A549 treated with AZD9567 at 1 μM for 4 hours (cell line): ENCODE results near the gene GH1. TPM values are rescaled to one million over a fixed set of nuclear protein-coding genes. Genes with fewer than 3 reads are reported as not detected.

Experiments used
- total RNA-seq: library from RNA; stranded (reverse); fragments of 200-300 nt; extraction: Qiagen RNA extraction; gene quantifications from 5 replicates; pipeline ENCODE4 v1.2.3, GENCODE V29; 2022; ENCODE audit not compliant: insufficient read depth

Gene GH1
- total RNA-seq: not detected in 5 replicates

DNA sequence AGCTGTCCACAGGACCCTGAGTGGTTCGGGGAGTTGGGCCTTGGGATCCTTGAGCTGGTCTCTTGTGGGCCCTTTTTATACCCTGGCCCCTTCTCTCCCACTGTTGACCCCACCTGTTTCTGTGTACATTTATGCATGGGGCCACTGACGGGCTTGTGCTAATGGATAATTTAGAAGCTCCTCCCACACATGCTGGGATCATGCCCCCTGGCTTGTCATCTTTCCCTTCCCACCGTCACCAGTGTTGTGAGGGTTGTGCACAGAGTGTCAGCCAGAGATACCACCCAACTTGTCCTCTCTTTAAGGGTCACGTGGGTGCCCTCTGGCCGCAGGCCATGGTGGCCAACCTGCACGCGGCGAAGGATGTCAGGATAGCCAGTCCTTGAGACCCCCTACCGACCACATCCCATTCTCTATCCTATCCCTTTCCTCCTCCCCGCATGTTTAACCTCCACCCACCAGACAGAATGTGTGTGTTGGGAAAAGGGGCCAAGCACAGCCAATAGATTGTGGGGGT, at the start of gene GH1:
Gene GH1, minus strand, starts transcription at position 51 of the 517 bp plus-strand sequence. CDS start 63 bp downstream, outside the sequence.

GRCh38 chr17:63931981-63932561, 13.4 kb upstream of the GH1 start, which contains the start of gene CD79B:
Gene CD79B (minus strand): TSS chr17:63932331. CDS start chr17:63932261, 70 bp downstream.

DNA sequence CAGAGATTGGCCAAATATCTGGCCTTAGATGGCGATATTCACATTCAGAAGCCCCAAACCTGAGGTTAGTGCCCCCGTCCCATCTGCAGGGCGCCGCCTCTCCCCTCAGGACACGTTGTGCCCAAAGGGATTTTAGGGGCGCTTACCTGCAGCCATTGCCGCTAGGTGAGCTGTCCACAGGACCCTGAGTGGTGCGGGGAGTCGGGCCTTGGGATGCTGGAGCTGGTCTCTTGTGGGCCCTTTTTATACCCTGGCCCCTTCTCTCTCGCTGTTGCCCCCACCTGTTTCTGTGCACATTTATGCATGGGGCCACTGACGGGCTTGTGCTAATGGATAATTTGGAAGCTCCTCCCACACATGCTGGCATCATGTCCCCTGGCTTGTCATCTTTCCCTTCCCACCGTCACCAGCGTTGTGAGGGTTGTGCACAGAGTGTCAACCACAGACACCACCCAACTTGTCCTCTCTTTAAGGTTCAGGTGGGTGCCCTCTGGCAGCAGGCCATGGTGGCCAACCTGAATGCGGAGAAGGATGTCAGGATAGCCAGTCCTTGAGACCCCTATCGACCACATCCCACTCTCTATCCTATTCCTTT, 7.5 kb downstream of the GH1 start, which contains the start of gene CSHL1:
Gene CSHL1, minus strand, starts transcription at position 218 of the 595 bp plus-strand sequence. Its CDS starts 62 bp downstream, at position 156.

DNA sequence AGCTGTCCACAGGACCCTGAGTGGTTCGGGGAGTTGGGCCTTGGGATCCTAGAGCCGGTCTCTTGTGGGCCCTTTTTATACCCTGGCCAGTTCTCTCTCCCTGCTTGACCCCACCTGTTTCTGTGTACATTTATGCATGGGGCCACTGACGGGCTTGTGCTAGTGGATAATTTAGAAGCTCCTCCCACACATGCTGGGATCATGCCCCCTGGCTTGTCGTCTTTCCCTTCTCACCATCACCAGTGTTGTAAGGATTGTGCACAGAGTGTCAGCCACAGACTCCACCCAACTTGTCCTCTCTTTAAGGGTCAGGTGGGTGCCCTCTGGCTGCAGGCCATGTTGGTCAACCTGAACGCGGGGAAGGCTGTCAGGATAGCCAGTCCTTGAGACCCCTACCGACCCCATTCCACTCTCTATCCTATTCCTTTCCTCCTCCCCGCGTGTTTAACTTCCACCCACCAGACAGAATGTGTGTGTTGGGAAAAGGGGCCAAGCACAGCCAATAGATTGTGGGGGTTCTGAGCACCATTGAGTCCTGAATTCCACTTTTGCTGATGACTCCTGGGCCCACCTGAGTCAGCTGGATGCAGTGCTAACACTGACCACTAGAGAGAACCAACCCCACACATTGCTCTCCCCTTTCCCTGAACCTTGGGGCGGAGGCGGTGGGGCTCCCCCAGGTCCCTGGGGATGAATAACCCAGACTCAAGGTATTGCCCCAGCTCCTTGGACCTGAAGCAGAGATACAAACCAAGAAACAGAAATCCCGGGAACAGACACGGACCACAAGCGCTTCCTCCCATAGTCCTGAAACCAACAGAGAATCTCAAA, 21.9 kb downstream of the GH1 start, which contains the start of gene CSH1:
Gene CSH1, minus strand, starts transcription at position 51 of the 831 bp plus-strand sequence. CDS start 63 bp downstream, outside the sequence.

DNA sequence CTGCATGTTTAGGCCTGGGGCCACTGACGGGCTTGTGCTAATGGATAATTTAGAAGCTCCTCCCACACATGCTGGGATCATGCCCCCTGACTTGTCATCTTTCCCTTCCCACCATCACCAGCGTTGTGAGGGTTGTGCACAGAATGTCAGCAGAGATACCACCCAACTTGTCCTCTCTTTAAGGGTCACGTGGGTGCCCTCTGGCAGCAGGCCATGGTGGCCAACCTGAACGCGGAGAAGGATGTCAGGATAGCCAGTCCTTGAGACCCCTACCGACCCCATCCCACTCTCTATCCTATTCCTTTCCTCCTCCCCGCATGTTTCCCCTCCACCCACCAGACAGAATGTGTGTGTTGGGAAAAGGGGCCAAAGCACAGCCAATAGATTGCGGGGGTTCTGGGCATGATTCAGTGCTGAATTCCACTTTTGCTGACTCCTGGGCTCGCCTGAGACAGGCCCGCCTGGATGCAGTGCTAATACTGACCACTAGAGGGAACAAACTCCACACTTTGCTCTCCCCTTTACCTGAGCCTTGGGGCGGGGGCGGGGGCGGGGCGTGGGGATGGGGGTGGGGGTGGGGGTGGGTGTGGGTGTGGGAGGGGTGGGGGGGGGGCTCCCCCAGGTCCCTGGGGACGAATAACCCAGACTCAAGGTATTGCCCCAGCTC, 36.6 kb downstream of the GH1 start, which contains the start of gene GH2:
Gene GH2, minus strand, starts transcription at position 10 of the 667 bp plus-strand sequence. CDS start 143 bp downstream, outside the sequence.

DNA sequence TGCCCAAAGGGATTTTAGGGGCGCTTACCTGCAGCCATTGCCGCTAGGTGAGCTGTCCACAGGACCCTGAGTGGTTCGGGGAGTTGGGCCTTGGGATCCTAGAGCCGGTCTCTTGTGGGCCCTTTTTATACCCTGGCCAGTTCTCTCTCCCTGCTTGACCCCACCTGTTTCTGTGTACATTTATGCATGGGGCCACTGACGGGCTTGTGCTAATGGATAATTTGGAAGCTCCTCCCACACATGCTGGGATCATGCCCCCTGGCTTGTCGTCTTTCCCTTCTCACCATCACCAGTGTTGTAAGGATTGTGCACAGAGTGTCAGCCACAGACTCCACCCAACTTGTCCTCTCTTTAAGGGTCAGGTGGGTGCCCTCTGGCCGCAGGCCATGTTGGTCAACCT, 45.1 kb downstream of the GH1 start, which contains the start of gene CSH2:
Gene CSH2, minus strand, starts transcription at position 101 of the 400 bp plus-strand sequence. Its CDS starts 63 bp downstream, at position 38.

Other genes with a start within 250 kb of the GH1 start
- 6.7 to 13.6 TPM (median 11.1 TPM) in 5 replicates for gene LIMD2, start 218.7 kb downstream of the GH1 start, total RNA-seq
- gene STRADA, start 177.0 kb downstream of the GH1 start, total RNA-seq: 24.9 to 29.3 TPM (median 26.4 TPM) in 5 replicates
- 93.5 to 137 TPM (median 99.5 TPM) in 5 replicates for gene CCDC47, start 145.2 kb downstream of the GH1 start, total RNA-seq
- gene DDX42, start 144.7 kb downstream of the GH1 start, total RNA-seq: 96.9 to 111 TPM (median 100 TPM) in 5 replicates
- 202 to 232 TPM (median 220 TPM) in 5 replicates for gene PSMC5, start 91.4 kb downstream of the GH1 start, total RNA-seq
- gene FTSJ3, start 91.2 kb downstream of the GH1 start, total RNA-seq: 50.6 to 85.0 TPM (median 56.6 TPM) in 5 replicates
- gene SMARCD2, start 76.2 kb downstream of the GH1 start, total RNA-seq: 53.2 to 61.5 TPM (median 57.0 TPM) in 5 replicates
- not detected in 5 replicates for gene CSH2, start 45.2 kb downstream of the GH1 start, total RNA-seq
- gene GH2, start 36.9 kb downstream of the GH1 start, total RNA-seq: not detected in 5 replicates
- gene CSH1, start 22.3 kb downstream of the GH1 start, total RNA-seq: not detected in 5 replicates
- gene CSHL1, start 7.6 kb downstream of the GH1 start, total RNA-seq: not detected in 5 replicates
- 0.07 TPM in 2 of 5 replicates, not detected in the others for gene CD79B, start 13.5 kb upstream of the GH1 start, total RNA-seq
- 0.02 to 0.03 TPM (median 0.02 TPM) in 3 of 5 replicates, not detected in the others for gene SCN4A, start 54.1 kb upstream of the GH1 start, total RNA-seq
- gene PRR29, start 79.5 kb upstream of the GH1 start, total RNA-seq: 0.48 to 0.71 TPM (median 0.56 TPM) in 4 of 5 replicates, not detected in the other
- 0.08 to 0.09 TPM in 2 of 5 replicates, not detected in the others for gene ICAM2, start 101.8 kb upstream of the GH1 start, total RNA-seq
- 2.2 to 4.3 TPM (median 3.7 TPM) in 5 replicates for gene ERN1, start 211.3 kb upstream of the GH1 start, total RNA-seq